Activated CD4-positive, alpha-beta T cell treated with anti-CD3 and anti-CD28 coated beads, Interleukin-2, amount 50 U/mL, for 24 hours (primary cell): ENCODE results near the gene PTOV1.

ENCODE experiments used
- DNase-seq, 2 donors: peaks; one replicate each; pipeline ENCODE4 v3.0.0-alpha.2; 2020; ENCODE audit warnings: low read depth in 1 of 2, low spot score in 1 of 2

Gene PTOV1

DNA sequence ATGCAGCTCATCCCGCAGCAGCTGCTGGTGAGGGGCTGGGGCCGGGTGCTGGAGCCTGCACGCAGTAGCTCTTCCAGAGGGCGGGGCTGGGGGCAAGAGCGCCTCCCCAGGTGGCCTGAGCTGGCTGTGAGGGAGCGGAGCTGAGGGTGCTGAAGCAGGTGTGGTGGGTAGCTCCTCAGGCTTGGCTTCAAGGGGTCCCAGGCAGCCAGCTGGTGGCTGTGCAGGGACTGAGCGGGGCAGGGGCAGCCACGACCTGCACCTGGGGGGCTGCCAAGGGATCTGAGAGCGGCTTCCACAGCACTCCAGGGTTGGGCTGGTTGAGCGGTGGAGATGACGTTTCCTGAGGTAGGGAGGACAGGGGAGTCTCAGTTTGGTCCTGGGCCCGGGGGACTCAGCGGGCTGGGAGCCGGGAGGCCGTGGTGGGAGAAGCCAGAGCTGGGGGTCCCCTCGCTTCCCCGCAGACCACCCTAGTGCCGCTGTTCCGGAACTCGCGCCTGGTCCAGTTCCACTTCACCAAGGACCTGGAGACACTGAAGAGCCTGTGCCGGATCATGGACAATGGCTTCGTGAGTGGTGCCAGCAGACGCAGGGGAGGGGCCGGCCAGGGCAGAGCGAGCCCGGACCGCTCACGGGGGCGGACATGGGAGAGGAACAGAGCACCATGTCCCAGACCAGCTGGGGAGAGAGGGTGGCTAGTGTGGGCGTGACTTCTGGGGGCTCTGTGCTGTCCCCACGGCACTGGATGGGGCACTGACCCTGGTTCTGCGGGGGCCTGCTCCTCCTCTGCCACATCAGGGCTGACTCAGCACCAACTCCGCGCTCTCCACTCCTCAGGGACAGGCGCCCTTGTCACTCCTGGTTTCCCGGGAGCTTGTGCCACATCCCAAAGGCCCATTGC is 7.4 kb downstream of the PTOV1 start:
- no peak for DNase-seq

DNA sequence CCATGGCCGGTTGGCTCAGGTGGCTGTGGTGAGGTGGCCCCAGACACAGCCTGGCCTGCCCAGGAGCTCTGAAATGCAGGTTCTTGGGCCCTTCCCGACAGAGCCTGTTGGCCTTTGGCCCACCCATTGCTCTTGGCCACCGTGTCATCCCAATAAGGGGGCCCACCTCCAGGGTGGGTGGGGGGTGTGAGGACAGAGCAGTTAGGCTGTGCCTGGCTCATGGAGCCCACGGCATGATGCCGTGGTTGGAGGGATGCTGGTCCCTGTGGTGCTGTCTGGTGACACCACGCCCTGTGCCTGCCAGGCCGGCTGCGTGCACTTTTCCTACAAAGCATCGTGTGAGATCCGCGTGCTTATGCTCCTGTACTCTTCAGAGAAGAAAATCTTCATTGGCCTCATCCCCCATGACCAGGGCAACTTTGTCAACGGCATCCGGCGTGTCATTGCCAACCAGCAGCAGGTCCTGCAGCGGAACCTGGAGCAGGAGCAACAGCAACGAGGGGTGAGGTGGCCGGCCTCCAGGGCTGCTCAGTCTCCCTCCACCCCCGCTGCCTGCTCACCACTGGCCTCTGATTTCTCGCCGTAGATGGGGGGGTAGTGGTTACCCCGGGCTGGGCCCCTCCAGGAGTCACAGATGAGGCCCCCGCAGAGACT is 8.8 kb downstream of the PTOV1 start:
- DNase-seq = no peak

DNA sequence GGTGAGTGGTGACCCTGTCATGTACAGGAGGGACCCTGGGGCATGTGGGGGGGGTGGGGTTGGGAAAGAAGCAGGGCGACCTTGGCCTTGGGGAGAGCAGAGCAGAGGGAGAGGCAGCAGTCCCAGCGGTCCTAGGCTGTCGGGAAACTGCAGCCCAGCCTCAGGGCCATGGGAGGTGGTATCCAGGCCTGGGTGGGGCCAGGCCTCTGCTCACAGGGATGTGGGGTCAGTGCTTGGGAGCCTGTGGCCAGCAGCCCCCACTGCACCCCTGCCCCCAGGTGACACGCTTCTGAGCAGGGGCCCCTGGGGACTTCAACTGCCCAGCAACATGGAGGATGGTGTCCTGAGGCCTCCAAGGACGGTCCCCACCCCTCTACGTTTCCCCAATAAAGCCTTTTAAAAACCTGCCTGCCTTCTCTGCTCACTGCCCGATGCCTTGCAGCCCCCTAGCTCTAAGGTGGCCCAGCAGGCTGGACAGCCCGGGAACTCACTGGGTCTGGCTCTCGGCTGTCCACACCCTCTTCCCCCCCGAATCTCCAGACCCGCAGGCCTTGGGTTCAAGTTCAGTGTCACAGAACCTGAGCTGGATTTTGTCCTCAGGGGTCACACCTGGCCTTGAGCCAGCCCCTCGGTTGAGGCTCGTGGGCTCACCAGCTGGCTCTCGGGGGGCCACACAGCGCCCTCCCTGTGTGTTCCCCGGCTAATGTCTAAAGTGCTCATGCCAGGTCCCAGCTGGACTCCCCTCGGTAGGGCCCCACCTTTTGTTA is 9.6 kb downstream of the PTOV1 start:
- DNase-seq = no peak

DNA sequence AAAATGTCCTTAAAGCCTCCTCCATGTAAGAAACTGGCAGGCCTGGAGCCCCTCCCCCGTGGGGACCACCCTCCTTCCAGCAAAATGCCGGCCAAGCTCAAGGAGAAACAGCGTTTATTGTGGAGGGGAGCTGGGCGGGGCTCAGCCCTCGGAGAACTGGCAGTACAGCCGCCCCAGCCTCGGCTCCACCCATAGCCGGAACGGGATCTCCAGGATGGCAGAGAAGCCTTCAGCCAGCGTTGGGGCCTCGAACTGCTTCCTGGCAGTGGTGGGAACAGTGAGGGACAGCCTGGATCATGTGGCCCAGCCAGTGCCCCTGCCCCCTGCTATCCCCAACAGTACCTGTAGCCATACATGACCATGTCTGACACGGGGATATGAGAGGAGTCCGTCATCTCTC is 10.1 kb downstream of the PTOV1 start:
- DNase-seq = no peak

DNA sequence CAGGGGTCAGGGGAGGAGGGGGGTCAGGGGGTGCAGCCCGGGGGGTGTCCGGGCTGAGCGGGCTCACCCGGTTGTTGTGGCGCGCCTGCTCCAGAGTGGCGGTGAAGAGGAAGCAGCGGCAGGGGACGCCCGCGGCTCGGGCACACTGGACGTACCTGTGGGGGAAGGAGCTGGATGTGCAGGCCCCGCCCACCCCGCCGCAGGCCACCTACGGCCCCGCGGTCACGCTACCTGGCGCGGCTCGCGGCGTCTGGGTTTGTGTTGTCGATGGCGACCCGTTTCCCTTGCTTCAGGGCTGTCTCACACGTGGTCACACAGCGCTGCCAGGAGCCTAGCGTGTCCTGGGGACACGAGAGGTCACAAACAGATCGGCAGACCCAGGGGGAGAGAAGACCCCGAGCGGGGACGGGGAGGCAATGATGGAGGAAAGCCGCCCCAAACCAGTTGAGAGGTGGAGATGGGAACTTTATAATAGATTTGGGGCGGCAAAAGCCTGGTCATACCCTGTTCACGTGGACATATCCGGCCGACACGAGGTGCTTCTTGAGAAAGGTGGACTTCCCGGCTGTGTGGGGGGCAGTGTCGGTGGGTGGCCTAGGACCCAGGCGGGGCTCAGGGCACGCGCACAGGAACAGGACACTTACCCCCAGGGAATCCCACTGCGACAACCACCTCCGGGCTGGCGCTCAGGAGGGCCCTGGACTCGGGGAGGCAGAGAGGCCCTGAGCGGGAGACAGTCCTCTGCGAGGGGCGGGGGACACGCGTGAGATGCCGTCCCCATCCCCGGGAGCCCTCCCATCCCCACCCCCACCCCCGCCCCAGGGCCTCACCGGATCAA is 10.8 kb downstream of the PTOV1 start:
- DNase-seq = no peak

DNA sequence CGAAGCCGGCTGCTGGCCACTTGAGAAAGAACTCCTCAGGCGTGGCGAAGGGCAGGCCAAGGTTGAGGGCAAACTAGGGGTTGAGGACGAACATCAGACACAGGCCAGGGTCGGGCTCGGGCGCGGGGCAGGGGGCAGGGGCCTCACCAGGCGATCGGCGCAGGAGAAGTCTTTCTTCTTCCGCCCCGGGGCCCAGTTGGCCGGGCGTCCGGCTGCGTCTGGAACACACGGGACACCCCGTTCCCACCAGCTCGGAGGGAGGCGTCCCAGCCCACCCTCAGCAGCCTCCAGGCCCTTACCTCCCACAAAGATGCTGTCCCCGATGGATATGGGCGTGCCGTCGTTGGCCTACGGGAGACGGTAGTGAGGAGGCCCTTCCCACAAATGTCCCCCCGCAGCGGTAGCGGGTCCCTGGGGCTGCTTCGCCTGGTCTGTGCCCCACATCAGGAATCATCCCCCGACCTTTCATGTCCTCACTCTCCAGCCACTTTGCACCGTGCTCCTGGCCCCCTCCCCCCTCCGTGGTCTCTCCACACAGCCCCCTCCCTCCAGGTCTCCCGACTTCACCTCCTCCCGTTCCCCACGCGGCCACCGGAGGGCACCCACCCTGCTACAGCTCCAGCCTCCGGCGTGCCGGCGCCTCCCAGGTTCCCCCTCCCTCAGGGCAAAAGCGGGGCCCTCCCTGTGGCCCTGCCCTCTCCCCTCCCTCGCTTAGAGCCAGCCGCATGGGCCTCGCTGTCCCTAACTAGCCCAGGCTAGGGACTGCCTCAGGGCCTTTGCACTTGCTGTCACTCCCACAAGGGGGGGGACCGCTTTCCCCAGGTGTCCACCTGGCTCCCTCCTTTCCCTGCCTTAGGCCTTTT is 11.7 kb downstream of the PTOV1 start:
- no peak for DNase-seq

DNA sequence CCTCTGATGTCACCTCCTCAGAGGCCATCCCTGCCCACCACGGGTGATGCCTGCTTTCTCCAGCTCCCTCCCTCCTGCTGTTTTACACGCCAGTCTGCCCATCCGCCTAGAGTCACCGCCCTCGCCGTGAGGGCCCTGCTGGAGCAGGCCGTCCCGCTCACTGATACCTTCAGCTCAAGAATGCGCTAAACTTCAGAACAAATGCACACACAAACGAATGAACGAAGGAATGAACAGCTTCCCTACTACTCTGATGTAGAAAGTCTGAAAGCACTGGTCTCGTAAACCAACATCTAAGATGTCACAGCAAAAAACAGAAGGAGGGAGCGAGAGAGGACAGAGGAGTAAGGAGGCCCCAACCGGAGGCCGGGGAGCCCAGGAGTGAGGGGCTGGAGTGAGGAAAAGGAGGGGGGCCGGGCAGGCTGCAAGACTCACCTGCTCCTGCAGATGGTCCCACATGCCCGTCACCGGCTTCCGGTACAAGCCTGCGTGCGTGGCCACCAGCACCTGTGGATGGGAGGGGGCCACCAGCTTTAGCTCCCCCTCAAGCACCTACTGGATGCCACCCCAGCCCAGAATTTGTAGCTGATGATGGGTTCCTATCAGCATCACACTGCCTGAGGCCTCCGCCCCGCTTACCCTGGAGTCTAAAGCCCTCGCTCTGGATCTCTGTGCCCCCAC is 12.4 kb downstream of the PTOV1 start:
- no peak for DNase-seq

DNA sequence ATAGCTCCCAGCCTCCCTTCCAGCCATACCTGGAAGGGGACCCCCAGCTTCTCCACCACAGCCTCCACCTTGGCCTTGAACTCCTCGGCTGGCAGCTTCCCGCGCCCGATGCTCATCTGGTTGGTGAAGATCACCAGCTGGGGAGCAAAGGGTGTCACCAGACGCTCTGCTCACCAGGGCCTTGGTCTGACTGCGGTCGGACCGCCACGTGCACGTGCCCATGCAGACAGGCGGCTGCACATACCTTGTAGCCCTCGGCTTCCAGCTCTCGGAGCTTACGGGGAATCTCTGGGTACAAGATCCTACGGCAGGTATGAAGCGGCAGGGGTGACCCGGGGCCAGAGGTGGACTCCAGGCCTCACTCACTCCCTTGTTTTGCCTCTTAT is 13.0 kb downstream of the PTOV1 start:
- no peak for DNase-seq

DNA sequence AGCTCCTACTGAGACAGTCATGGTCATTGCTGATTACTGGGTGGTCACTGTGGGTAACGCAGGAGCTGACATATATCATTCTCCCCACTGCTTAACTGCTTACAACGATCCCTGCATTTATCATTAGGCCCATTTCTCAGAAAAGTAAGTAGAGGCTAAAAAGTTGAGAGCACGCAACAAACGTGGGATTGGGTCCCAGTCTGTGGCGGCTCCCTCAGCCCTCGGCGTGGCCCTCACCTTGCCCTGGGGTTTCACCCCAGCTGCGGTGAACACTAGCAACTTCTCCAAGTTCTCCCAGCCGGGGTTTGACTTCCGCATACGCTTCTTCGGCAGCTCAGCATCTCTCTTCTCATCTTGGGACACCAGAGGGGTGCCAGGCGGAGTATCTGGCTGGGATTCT is 13.9 kb downstream of the PTOV1 start:
- DNase-seq = no peak

DNA sequence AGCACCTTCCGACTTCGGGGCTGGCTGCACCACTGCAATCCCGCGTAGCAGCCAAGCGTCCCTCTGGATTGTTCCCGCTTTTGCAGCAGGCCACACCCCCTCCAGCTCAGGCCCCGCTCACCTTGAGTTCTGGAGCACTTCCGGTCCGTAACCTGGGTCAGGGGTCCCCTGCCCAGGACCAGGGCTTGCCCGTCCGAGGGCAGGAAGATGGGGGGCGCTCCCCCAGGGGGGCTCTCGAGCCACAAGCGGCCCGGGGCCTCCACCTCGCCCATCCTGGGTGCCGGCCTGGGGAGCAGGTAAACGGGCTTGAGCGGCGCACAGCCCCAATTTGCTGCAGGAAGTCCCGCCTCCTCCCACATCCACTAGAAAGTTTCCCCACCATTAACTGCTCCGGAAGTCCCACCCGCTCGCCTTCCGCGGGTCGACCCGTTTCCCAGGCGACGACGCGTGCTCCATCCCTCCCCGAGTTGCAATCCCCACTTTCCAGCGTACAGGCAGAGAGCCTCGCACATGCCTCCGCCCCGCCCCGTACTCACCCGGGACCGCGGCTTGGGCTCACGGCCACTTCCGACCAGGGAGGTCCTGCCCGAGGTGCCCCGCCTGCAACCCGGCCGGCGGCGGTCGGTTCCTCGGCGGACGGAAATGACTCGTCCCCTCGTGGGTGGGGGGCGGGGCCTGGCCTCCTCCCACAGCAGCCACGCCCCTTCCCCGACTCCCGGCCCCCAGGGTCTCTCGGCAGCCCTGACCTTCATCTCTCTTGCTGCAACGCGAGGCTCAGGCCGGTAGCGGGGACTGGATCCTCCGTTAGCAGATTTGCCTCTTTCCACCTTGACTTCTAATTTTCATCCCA is 16.2 kb downstream of the PTOV1 start, which contains the start of gene PNKP:
PNKP (minus strand) TSS at position 644 of the 850 bp plus-strand sequence; CDS start at position 272, 372 bp downstream.
- peak; percentile 74 to 90 for DNase-seq

DNA sequence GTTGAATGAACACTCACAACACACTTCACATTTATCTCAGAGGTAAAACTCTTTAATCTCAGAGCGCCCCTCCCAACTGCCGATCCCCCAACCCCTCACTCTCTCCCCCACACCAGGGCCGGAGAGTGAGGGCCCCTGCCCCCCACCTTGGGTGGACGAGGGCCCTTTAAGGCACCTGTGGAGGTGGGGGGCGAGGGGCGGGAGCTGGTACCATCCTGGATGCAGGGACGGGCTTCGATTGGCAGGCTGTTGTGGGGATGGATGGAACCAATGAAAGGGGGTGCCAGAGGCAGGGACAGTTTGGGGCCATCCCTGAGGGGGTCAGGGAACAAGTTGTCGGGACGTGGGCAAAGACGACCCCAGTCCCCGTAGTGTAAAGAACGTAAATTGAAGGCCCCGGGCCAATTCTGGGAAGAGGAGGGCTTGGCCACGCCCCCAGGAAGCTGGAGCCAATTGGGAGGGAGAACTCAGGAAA is 18.1 kb downstream of the PTOV1 start:
- no peak for DNase-seq

DNA sequence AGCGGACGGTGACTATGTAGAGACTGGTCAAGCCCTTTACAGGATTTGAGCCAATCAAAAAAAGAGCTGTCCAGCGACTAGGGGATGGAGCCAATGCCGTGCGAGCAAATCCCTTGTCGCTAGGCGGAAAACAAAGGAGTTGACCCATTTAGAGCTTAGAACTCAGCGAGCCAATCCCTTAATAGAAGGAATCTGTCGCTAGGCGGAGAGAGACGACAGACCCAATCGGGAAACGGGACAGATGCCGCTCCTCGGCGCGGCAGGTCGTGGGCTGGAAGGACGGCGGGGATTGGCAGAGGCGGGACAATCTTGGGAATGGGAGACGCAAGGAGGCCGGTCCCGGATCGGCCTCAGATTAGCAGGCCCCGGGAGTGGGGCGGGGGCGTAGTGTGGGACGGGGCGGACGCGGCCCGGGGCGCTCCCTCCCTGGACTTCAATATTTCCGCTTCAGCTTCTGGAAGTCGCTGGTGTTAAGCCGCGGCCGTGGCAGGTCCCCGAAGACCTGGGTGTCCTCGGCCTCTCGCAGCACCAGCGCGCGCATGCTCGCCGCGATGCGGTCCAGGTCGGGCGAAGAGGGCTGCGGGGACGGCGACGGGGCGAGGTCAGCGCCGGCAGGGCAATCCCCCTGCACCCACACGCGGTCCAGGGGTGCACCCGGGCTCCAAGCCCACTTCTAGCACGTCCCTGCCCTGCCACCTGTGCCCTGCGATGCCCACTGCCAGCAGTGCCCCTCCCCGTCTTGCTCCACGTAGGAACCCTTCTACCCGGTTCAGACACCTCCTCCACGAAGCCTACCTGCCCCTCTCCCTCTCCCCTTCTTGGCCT is 18.7 kb downstream of the PTOV1 start:
- DNase-seq = peak; percentile 68 to 89

DNA sequence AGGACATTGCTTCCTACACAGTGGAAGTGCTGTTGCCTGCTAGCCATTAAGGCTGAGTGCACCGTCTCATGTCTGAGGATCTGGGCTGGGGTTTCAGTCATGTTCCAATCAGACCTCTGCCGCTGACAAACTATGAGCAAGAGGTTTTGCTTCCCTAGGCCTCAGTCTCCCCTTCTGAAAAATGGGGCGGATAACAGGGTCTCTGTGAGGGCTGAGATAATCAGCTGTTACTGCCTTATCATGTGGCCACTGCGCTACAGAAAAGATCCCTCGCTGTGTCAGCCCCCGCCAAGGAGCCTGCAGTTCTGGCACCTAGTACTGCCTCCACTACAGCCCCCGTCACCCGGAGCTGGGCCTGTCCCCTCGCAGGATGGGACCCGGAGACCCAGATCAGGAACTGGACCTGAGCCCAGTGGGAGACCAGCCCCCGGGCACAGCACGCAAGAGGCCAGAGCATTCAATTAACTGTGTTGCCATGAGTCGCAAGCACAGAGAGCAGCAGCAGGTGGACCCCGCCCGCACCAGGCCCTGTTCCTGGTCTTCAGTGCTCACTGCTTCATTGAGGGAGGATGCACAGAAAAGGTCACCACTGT is 19.4 kb downstream of the PTOV1 start:
- DNase-seq = no peak

DNA sequence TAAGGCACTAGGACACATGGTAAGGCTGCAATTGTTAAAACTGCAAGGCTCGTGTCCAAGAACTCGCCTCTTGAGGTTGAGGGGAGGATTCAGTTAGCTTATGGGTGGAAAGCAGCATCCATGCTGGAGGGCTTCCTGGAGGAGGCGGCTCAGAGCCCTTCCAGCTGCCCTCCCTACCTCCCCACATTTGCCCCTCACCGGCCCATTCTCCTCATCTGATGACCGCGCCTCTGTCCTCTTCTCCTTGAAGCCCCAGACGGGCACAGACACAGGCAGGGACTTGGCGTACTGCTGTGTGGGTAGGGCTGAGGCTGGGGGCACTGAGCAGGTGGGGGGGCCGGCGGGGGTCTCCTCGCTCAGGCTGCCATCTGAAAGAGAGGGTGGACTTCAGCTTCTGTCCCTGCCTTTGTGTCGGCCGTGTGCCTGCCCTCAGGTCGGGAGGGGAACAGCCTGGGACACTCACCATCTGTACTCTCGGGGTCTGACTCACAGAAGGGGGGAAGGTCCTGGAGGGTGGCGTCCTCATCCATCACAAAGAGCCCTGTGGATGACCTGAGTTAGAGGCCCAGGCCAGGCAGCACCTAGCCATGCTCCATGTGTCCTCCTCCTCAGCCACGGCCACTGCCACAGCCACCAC is 20.5 kb downstream of the PTOV1 start:
- DNase-seq = no peak

DNA sequence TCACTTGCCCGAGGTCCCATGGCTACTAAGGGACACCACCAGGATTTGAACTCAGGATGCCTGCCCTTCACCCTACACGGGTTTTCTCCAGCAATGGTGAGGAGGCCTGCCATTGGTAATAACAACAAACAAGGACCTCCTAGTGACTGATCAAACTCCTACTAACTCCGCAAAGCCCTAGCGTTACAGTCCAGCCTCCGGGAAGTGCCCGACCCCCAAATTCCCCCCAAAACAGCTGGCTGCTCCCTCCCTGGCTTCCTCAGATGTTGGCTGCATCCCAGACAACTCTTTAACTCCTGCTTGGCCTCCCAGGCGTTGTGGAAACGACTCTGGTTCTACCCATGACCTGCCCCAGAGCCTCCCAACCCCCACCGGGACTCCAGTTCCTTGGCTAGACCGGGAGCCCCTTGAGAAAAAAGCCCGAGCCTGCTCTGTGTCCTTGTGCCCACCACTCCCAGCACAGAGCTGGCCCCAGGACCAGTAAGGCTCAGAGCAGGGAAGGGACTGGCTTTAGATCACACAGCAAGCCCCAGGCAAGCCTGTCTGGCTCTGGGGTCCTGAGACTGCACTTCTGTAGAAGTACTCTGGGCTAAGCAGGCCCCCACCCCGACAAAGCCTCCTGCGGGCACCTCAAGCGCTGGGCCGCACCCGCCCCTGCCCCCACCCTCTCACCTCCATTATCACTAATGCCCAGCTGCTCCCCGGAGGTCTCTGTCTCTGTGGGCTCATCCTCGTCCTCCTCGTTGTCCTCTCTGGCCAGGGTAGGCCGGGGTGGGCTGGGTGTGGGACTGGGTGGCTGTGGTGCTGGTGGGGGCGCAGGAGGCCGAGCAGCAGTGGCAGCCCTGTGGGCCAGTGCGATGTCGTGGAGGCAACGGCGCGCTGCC is 21.5 kb downstream of the PTOV1 start:
- DNase-seq = no peak

DNA sequence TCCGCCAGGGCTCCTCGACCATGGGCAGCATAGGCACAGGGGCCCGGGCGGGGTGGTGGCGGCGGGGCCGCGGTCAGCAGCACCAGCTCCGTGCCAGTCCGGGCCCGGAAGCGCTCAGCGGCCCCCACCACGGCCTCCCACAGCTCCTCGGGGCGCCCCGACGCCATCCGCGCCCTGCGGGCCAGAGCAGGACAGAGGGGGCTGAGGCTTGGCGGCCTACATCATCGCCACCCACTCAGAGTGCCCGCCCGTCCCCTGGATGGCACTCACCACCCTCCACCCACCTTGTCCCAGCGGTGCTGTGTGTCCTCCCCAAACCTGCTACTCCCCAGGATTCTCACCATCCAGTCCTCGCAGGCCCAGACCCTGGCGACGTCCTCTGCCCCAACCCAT is 22.2 kb downstream of the PTOV1 start:
- DNase-seq = no peak
